Measurements from ENCODE around the gene MRI1.

DNA sequence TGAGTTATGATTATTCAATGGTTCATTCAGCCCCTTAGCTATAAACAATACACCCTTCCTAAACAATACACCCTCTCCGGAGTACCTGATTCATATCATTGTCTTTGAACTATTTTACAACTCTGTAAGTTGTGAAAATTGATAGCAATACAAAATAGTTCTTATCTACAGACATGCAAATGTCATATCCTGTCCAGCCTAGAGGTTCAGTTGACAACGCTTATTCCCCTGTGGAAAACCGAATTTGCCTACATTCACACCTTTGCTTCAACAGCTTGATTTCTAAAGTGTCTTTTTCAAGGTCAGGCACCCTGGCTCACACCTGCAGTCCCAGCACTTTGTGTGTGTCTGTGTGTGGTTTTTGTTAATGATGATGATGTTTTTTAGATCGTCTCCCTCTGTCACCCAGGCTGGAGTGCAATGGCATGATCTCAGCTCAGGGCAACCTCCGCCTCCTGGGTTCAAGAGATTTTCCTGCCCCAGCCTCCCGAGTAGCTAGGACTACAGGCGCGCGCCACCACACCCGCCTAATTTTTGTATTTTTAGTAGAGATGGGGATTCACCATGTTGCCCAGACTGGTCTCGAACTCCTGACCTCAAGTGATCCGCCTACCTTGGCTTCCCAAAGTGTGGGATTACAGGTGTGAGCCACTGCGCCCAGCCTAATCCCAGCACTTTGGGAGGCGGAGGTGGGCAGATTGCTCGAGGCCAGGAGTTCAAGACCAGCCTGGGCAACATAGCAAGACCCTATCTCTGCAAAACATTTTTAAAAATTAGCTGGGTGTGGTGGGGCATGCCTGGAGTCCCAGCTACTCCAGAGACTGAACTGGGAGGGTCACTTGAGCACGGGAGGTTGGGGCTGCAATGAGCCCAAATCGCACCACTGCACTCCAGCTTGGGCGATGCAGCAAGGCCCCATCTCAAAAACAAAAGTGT is 19.5 kb downstream of the MRI1 start:
- TF ChIP-seq POLR2AphosphoS5 (IDR thresholded peaks at IDR 0.05; ENCODE audit: borderline replicate concordance, low read depth, low read length): no peak
- TF ChIP-seq EZH2 (IDR thresholded peaks at IDR 0.05): no peak
- no peak for TF ChIP-seq FOXP2 (optimal IDR thresholded peaks at IDR 0.05; ENCODE audit: control extremely low read depth, extremely low read length, insufficient read depth)

All from SK-N-MC (cell line).